Subcutaneous adipose tissue (tissue), 4 donors: ENCODE data around the gene TNFSF11. TPM values are rescaled to one million over a fixed set of nuclear protein-coding genes. Genes with fewer than 3 reads are reported as not detected.

Experiments
- total RNA-seq, 4 donors: library from RNA; depleted of rRNA; stranded (reverse); fragments of >200 nt; gene quantifications; one replicate each; pipeline ENCODE4 v1.1.0, GENCODE V29; 2016
- TF ChIP-seq, protein P1 (sequence below): fragments of 450-650 bp; IDR thresholded peaks from one replicate; pipeline ENCODE4 v1.5.1; 2016; ENCODE audit warnings: low read depth, mild to moderate bottlenecking, control low read depth, antibody characterized with exemption, moderate library complexity

TNFSF11 gene
- total RNA-seq, 4 donors from 2014 or later = not detected

DNA sequence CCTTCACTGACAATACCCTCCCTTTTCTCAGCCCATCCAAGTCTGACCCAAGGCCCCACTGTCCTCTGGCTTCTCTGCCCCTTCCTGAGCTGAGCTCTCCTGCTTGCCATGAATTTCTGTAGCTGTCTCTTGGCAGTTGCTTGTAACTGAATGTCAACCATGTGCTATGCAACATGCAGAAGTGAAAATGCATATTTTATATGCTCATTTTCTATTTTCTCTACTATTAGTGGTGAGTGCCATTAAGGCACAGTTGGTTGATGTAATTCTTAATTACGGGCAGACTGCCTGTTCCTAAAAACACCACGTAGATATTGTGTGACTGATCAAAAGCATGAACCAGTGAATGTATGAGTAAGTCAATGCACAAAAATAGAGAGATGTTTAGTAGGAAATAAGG is 29.6 kb downstream of the TNFSF11 start:
- TF ChIP-seq, protein P1, sequence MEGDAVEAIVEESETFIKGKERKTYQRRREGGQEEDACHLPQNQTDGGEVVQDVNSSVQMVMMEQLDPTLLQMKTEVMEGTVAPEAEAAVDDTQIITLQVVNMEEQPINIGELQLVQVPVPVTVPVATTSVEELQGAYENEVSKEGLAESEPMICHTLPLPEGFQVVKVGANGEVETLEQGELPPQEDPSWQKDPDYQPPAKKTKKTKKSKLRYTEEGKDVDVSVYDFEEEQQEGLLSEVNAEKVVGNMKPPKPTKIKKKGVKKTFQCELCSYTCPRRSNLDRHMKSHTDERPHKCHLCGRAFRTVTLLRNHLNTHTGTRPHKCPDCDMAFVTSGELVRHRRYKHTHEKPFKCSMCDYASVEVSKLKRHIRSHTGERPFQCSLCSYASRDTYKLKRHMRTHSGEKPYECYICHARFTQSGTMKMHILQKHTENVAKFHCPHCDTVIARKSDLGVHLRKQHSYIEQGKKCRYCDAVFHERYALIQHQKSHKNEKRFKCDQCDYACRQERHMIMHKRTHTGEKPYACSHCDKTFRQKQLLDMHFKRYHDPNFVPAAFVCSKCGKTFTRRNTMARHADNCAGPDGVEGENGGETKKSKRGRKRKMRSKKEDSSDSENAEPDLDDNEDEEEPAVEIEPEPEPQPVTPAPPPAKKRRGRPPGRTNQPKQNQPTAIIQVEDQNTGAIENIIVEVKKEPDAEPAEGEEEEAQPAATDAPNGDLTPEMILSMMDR = no peak

DNA sequence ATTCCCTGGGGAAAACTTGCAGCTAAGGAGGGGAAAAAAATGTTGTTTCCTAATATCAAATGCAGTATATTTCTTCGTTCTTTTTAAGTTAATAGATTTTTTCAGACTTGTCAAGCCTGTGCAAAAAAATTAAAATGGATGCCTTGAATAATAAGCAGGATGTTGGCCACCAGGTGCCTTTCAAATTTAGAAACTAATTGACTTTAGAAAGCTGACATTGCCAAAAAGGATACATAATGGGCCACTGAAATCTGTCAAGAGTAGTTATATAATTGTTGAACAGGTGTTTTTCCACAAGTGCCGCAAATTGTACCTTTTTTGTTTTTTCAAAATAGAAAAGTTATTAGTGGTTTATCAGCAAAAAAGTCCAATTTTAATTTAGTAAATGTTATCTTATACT is 33.6 kb downstream of the TNFSF11 start:
- TF ChIP-seq, protein P1 = no peak

- TF ChIP-seq, protein P1 = no peak
These were observed 36.7 kb downstream of the TNFSF11 start for GRCh38 chr13:42610649-42611048.

DNA sequence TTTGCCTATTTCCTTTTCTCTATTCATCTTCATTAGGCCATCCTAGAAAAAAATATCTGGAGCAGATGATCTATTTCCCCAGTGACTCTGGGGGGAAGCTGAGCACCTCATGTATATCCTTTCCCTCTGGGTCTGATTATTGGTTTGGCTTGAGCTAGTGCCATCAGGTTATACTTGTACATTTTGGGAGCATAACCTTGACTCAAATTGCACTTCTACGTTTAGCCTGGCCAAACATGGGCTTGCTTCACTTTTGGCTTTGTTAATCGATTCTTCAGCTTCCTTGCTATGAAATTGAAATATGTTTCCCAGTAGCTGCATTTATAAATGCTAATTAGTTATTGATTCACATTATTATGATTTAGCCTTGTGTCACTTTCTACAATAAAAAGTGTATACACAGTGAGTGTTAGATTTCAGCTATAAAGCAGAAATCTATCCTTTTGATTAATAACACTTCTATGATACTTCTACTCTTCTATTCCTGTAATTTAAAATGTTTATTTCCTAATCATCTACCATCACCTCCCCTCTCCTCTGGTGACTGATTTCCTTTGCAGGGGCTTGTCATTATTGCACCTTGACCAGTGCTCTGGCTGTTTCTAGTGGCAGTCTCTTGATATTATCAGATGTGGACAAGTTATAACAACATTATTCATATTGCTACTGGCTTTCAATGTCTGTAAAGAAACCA is 37.3 kb downstream of the TNFSF11 start:
- TF ChIP-seq, protein P1 = no peak

DNA sequence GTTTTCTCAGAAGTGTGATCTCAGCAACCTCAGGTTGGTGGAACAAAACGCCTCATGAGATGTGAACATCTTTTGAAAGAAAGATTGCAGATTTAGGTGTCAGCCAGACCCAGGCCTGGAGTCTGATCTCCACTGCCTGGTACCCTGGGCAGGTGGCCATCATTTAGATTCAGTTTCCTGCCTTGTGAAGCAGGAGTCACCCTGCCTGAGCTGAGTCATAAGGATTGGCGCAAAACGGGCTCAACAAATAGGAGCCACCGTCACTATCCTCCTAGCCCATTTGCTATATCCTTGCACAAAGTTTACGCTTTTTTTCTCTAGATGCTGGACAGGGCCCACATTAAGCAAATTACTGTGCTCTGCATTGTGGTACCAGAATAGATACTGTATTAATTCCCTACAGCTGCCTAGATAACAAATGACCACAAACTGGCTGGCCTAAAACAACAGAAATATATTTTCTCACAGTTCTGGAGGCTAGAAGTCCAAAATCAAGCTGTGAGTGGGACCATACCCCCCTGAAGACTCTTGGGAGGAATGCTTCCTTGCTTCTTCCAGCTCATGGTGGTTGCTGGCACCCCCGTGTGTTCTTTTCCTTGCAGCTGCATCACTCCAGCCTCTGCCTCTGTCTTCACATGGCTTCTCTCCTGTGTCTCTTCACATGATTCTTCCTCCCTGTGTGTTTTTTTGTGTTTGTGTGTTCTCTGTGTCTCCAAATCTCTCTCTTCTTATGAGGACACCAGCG is 38.2 kb downstream of the TNFSF11 start:
- TF ChIP-seq, protein P1 = no peak

DNA sequence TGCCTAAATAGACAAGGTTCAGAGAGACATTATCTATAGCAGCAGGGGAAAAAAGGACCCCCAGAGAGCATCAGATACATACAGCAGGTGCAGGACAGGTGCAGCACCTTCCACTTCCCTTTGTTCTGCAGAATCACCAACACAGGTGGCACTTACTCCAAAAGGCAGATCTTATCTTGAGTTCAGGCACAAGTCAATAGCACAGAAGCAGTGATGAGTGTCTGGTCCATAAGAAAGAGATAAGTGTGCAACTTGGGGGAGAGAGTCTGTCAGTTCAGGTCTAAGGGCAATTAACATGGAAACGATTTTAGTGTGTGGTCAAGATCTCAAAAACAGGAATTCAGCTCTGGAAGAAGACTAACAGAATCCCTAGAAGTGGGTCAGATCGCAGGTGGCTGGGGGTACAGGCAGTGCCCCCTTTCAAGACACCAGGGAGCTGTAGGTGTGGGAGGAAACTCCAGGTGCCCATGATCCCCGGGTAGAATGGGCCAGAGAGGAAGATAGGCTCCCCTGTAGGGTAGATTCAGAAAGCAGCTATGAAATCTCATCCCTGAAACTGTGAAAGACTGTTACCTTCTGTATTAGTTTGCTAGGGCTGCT is 40.6 kb downstream of the TNFSF11 start:
- TF ChIP-seq, protein P1 = no peak

- TF ChIP-seq, protein P1 = no peak
These were observed 41.7 kb downstream of the TNFSF11 start for GRCh38 chr13:42615691-42616090.
